ENCODE measurements around the gene SNRNP40.

The SNRNP40 gene

GRCh38 chr1:31244326-31244725 is 52.3 kb downstream of the SNRNP40 start:
- peak; percentile 66; the same call in 2 of the 3 replicates for ATAC-seq (ENCODE audit: low read depth)
- Histone ChIP-seq H3K9me3 (ENCODE audit: severe bottlenecking) (no peaks in the 10 kb centered on the region), H3K27ac (ENCODE audit: poor library complexity, severe bottlenecking) (no peak overlapping the region), H3K36me3 (ENCODE audit: low read depth) (no peaks in the 10 kb centered on the region), H3K27me3 (ENCODE audit: insufficient read depth, poor library complexity, severe bottlenecking) (peaks cover 13% of the 10 kb centered on the region), H3K4me1 (ENCODE audit: insufficient read depth, poor library complexity, severe bottlenecking) (no peaks in the 10 kb centered on the region), H3K4me3 (ENCODE audit: severe bottlenecking) (no peak overlapping the region)
- DNase-seq (ENCODE audit: low spot score): no peak
- TF ChIP-seq, protein P1, sequence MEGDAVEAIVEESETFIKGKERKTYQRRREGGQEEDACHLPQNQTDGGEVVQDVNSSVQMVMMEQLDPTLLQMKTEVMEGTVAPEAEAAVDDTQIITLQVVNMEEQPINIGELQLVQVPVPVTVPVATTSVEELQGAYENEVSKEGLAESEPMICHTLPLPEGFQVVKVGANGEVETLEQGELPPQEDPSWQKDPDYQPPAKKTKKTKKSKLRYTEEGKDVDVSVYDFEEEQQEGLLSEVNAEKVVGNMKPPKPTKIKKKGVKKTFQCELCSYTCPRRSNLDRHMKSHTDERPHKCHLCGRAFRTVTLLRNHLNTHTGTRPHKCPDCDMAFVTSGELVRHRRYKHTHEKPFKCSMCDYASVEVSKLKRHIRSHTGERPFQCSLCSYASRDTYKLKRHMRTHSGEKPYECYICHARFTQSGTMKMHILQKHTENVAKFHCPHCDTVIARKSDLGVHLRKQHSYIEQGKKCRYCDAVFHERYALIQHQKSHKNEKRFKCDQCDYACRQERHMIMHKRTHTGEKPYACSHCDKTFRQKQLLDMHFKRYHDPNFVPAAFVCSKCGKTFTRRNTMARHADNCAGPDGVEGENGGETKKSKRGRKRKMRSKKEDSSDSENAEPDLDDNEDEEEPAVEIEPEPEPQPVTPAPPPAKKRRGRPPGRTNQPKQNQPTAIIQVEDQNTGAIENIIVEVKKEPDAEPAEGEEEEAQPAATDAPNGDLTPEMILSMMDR (IDR thresholded peaks at IDR 0.05; ENCODE audit: poor library complexity, severe bottlenecking): no peak

GRCh38 chr1:31243501-31244286 is 52.9 kb downstream of the SNRNP40 start:
- TF ChIP-seq, protein P1 (IDR thresholded peaks at IDR 0.05; ENCODE audit: poor library complexity, severe bottlenecking): no peak
- no peaks in the 10 kb centered on the region for H3K9me3 ChIP-seq (ENCODE audit: severe bottlenecking)
- H3K27me3 ChIP-seq (ENCODE audit: insufficient read depth, poor library complexity, severe bottlenecking): peaks cover 19% of the 10 kb centered on the region
- ATAC-seq (ENCODE audit: low read depth) (no peak), DNase-seq (ENCODE audit: low spot score) (no peak)
- H3K27ac ChIP-seq (ENCODE audit: poor library complexity, severe bottlenecking): no peak overlapping the region
- H3K36me3 ChIP-seq (ENCODE audit: low read depth): no peaks in the 10 kb centered on the region
- no peak overlapping the region for H3K4me3 ChIP-seq (ENCODE audit: severe bottlenecking)
- no peaks in the 10 kb centered on the region for H3K4me1 ChIP-seq (ENCODE audit: insufficient read depth, poor library complexity, severe bottlenecking)

DNA sequence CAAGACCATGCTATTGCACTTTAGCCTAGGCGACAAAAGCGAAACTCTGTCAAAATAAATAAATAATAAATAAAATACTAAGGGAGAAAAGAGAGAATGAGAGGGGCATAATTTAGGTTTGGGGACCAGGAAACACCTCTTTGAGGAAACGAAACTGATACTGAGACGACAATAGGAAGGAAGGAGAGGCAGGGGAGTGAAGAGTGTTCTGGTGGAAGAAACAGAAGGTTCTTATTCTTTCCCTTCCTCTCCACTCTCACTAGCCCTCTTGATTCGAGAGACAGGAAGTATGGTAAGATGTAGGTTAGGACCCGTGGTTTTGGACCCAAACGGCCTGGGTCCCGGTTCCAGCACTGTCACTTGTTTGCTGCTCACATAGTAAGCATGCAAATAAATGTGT is 55.3 kb downstream of the SNRNP40 start:
- DNase-seq (ENCODE audit: low spot score) (no peak), ATAC-seq (ENCODE audit: low read depth) (no peak)
- Histone ChIP-seq H3K27ac (ENCODE audit: poor library complexity, severe bottlenecking) (no peak overlapping the region), H3K9me3 (ENCODE audit: severe bottlenecking) (no peaks in the 10 kb centered on the region), H3K4me3 (ENCODE audit: severe bottlenecking) (no peak overlapping the region), H3K4me1 (ENCODE audit: insufficient read depth, poor library complexity, severe bottlenecking) (no peaks in the 10 kb centered on the region), H3K27me3 (ENCODE audit: insufficient read depth, poor library complexity, severe bottlenecking) (peaks cover 42% of the 10 kb centered on the region), H3K36me3 (ENCODE audit: low read depth) (no peaks in the 10 kb centered on the region)
- TF ChIP-seq, protein P1 (IDR thresholded peaks at IDR 0.05; ENCODE audit: poor library complexity, severe bottlenecking): no peak

GRCh38 chr1:31239653-31240241 is 56.8 kb downstream of the SNRNP40 start, which contains the start of gene NKAIN1:
Gene NKAIN1 (minus strand): TSS chr1:31239887. CDS start chr1:31239547, 340 bp downstream.
- TF ChIP-seq, protein P1 (IDR thresholded peaks at IDR 0.05; ENCODE audit: poor library complexity, severe bottlenecking): no peak
- Histone ChIP-seq H3K4me3 (ENCODE audit: severe bottlenecking) (peak within 1 kb of the TSS; percentile 35), H3K4me1 (ENCODE audit: insufficient read depth, poor library complexity, severe bottlenecking) (no peaks in the 10 kb centered on the region), H3K36me3 (ENCODE audit: low read depth) (no peaks in the 10 kb centered on the region), H3K27ac (ENCODE audit: poor library complexity, severe bottlenecking) (no peak within 1 kb of the TSS), H3K9me3 (ENCODE audit: severe bottlenecking) (no peaks in the 10 kb centered on the region), H3K27me3 (ENCODE audit: insufficient read depth, poor library complexity, severe bottlenecking) (peaks cover 45% of the 10 kb centered on the region)
- DNase-seq (ENCODE audit: low spot score) (no peak), ATAC-seq (ENCODE audit: low read depth) (peak; percentile 62)
